Prostate gland (tissue), 2 donors: ENCODE results near the gene CFAP221. TPM values are rescaled to one million over a fixed set of nuclear protein-coding genes. Genes with fewer than 3 reads are reported as not detected.

Source experiments
- DNase-seq: peaks from one replicate; pipeline ENCODE4 v3.0.0-alpha.2; 2019; ENCODE audit warnings: low spot score
- H3K27ac ChIP-seq, 2 donors: fragments of 200-600 bp; sonication (generic); 2 replicates each; pipeline ENCODE4 v1.5.1; 2017 to 2019
- H3K27me3 ChIP-seq: fragments of 200-600 bp; sonication (generic); replicated peaks from 2 replicates; pipeline ENCODE4 v1.5.1; 2019; ENCODE audit not compliant: insufficient read depth
- H3K36me3 ChIP-seq, 2 donors: fragments of 200-600 bp; sonication (generic); 1 replicate in 1 of 2; 2 replicates in 1 of 2; pipeline versions ENCODE4 v1.5.1 to v1.8.1; 2017 to 2019
- H3K4me1 ChIP-seq: fragments of 200-600 bp; sonication (generic); replicated peaks from 2 replicates; pipeline ENCODE4 v1.5.1; 2019
- H3K4me3 ChIP-seq, 2 donors: fragments of 200-600 bp; sonication (generic); 2 replicates each; pipeline ENCODE4 v1.5.1; 2017 to 2019
- H3K9me3 ChIP-seq: fragments of 200-600 bp; sonication (generic); 2 replicates; pipeline ENCODE4 v1.5.1; 2017
- CTCF ChIP-seq, 4 experiments: fragments of 200-600 bp in 2 of 4; fragments of 450-650 bp in 2 of 4; sonication (generic) in 2 of 4; IDR thresholded peaks; 1 replicate in 3 of 4; 2 replicates in 1 of 4; pipeline ENCODE4 v1.5.1; 2016 to 2019; ENCODE audit warnings: antibody characterized with exemption in 4 of 4, mild to moderate bottlenecking in 2 of 4, moderate library complexity in 2 of 4
- POLR2A ChIP-seq: fragments of 450-650 bp; IDR thresholded peaks from one replicate; pipeline ENCODE4 v1.6.1; 2016; ENCODE audit warnings: antibody characterized with exemption, mild to moderate bottlenecking
- POLR2AphosphoS5 ChIP-seq: sonication (generic); formaldehyde crosslinking; IDR thresholded peaks from one replicate; pipeline ENCODE4 v1.6.1; 2017; ENCODE audit warnings: antibody characterized with exemption
- WGBS: methylation state at CpG from one replicate; pipeline ENCODE4 v1.1.5; 2018; 5-methylcytosine and 5-hydroxymethylcytosine counted together
- intact Hi-C: fragments of 100-400 bp; cut with DNase I; formaldehyde crosslinking; loops from one replicate; pipeline ENCODE4 v1.14.2; 2022
- total RNA-seq, 2 donors: library from RNA; depleted of rRNA; stranded (reverse); fragments of >200 nt; gene quantifications; one replicate each; pipeline ENCODE4 v1.1.0, GENCODE V29; 2016

Gene CFAP221
- total RNA-seq, 2 donors from 2014 or later, result 18.3 TPM; not detected in 1

- 76% methylated on average over 3 of the region's 3 CpGs for WGBS
- H3K27me3 ChIP-seq, result no peaks in the 10 kb centered on the region
- no peak for DNase-seq
- H3K9me3 ChIP-seq, result no peaks in the 10 kb centered on the region
- intact Hi-C loops, result no loop called here
- H3K4me3 ChIP-seq, result no peak overlapping the region
- TF ChIP-seq POLR2A, result no peak
- TF ChIP-seq CTCF (IDR thresholded peaks at IDR 0.05), result no peak
- TF ChIP-seq POLR2AphosphoS5, result no peak
- H3K4me1 ChIP-seq, result no peaks in the 10 kb centered on the region
- H3K36me3 ChIP-seq, result no peaks in the 10 kb centered on the region
- H3K27ac ChIP-seq, result no peak overlapping the region
Observed at GRCh38 chr2:119644186-119644585, 99.9 kb downstream of the CFAP221 start.

- no peak overlapping the region for H3K27ac ChIP-seq
- 57% methylated on average over 3 of the region's 3 CpGs for WGBS
- no peak for TF ChIP-seq POLR2AphosphoS5
- TF ChIP-seq POLR2A, result no peak
- no peak for TF ChIP-seq CTCF (IDR thresholded peaks at IDR 0.05)
- DNase-seq, result no peak
- no peaks in the 10 kb centered on the region for H3K4me1 ChIP-seq
- H3K9me3 ChIP-seq, result no peaks in the 10 kb centered on the region
- intact Hi-C loops, result no loop called here
- no peaks in the 10 kb centered on the region for H3K36me3 ChIP-seq
- H3K27me3 ChIP-seq, result no peaks in the 10 kb centered on the region
- H3K4me3 ChIP-seq, result no peak overlapping the region
Observed at GRCh38 chr2:119645173-119645855, 101.1 kb downstream of the CFAP221 start.

- no peak overlapping the region for H3K4me3 ChIP-seq
- no peaks in the 10 kb centered on the region for H3K9me3 ChIP-seq
- H3K27me3 ChIP-seq, result no peaks in the 10 kb centered on the region
- no peak for DNase-seq
- intact Hi-C loops, result no loop called here
- no peaks in the 10 kb centered on the region for H3K4me1 ChIP-seq
- 96% methylated on average over 3 of the region's 3 CpGs for WGBS
- H3K27ac ChIP-seq, result no peak overlapping the region
- no peak for TF ChIP-seq POLR2AphosphoS5
- TF ChIP-seq POLR2A, result no peak
- no peak for TF ChIP-seq CTCF (IDR thresholded peaks at IDR 0.05)
- H3K36me3 ChIP-seq, result no peaks in the 10 kb centered on the region
Observed at GRCh38 chr2:119646149-119646548, 101.9 kb downstream of the CFAP221 start.

GRCh38 chr2:119647440-119648169, 103.4 kb downstream of the CFAP221 start:
- Histone ChIP-seq H3K27me3 (no peaks in the 10 kb centered on the region), H3K27ac (no peak overlapping the region), H3K4me1 (no peaks in the 10 kb centered on the region), H3K9me3 (no peaks in the 10 kb centered on the region), H3K4me3 (no peak overlapping the region), H3K36me3 (no peaks in the 10 kb centered on the region)
- DNase-seq, result no peak
- intact Hi-C loops, result no loop called here
- WGBS, result 83% methylated on average over 7 of the region's 7 CpGs
- TF ChIP-seq POLR2AphosphoS5 (no peak), CTCF (IDR thresholded peaks at IDR 0.05) (no peak), POLR2A (no peak)
